GM20000 (cell line): ENCODE results near the gene TLCD3A.

ENCODE experiments used
- DNase-seq: peaks from one replicate; pipeline ENCODE4 v3.0.0; 2012; ENCODE audit warnings: low spot score
- TF ChIP-seq, protein P1 (sequence below): IDR thresholded peaks from 2 replicates; pipeline ENCODE4 v1.5.1; 2012; ENCODE audit warnings: mild to moderate bottlenecking, control low read depth; ENCODE audit errors: extremely low read depth, missing control alignments

TLCD3A gene

DNA sequence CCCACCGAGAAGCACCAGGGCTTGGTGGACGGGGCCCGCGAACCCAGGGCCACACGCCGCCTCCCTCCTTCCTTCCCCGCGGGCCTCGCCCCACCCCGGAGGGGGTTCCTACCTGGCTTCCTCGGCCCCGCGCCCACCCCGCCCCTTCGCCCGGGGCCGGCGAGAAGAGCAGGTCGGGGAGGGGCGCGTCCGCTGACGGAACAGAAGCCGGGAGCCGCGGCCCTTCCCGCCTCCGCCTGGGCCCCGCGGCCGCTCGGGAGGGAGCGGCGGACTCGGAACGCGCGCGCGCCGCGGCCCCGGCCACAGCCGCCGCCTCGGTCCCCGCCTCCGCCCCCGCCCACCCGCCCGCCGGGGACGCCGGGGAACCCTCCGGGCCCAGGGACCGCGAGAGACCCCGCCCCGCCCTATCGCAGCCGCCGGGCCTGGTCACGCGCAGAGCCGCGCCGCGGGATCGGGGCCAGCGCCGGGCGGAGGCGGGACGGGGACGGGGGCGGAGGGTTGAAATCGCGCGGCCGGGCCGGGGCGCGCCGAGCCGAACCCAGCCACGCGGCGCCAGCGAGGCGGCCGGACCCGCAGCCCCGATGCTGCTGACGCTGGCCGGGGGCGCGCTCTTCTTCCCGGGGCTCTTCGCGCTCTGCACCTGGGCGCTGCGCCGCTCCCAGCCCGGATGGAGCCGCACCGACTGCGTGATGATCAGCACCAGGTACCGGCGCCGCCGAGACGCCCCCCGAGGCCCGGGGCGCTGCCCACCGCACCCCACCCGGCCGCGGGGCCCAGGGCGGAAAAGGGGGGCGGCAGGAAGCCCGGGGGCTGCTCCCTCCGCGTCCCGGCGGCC lies at the start of gene TLCD3A:
Gene TLCD3A (plus strand): TSS at position 530 of the 835 bp plus-strand sequence. CDS start 52 bp downstream, at position 582.
- DNase-seq, result peak; percentile 94
- TF ChIP-seq, protein P1, sequence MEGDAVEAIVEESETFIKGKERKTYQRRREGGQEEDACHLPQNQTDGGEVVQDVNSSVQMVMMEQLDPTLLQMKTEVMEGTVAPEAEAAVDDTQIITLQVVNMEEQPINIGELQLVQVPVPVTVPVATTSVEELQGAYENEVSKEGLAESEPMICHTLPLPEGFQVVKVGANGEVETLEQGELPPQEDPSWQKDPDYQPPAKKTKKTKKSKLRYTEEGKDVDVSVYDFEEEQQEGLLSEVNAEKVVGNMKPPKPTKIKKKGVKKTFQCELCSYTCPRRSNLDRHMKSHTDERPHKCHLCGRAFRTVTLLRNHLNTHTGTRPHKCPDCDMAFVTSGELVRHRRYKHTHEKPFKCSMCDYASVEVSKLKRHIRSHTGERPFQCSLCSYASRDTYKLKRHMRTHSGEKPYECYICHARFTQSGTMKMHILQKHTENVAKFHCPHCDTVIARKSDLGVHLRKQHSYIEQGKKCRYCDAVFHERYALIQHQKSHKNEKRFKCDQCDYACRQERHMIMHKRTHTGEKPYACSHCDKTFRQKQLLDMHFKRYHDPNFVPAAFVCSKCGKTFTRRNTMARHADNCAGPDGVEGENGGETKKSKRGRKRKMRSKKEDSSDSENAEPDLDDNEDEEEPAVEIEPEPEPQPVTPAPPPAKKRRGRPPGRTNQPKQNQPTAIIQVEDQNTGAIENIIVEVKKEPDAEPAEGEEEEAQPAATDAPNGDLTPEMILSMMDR, result no peak

GRCh38 chr17:683040-683439 lies 49.4 kb upstream of the TLCD3A start:
- no peak for DNase-seq
- TF ChIP-seq, protein P1, result no peak

- TF ChIP-seq, protein P1, result no peak
- DNase-seq, result no peak
These were observed 48.7 kb upstream of the TLCD3A start for GRCh38 chr17:683499-684254.

- TF ChIP-seq, protein P1, result no peak
- DNase-seq, result no peak
These were observed 47.4 kb upstream of the TLCD3A start for GRCh38 chr17:685006-685405.

- DNase-seq, result no peak
- TF ChIP-seq, protein P1, result no peak
These were observed 44.1 kb upstream of the TLCD3A start for GRCh38 chr17:688100-688989.

DNA sequence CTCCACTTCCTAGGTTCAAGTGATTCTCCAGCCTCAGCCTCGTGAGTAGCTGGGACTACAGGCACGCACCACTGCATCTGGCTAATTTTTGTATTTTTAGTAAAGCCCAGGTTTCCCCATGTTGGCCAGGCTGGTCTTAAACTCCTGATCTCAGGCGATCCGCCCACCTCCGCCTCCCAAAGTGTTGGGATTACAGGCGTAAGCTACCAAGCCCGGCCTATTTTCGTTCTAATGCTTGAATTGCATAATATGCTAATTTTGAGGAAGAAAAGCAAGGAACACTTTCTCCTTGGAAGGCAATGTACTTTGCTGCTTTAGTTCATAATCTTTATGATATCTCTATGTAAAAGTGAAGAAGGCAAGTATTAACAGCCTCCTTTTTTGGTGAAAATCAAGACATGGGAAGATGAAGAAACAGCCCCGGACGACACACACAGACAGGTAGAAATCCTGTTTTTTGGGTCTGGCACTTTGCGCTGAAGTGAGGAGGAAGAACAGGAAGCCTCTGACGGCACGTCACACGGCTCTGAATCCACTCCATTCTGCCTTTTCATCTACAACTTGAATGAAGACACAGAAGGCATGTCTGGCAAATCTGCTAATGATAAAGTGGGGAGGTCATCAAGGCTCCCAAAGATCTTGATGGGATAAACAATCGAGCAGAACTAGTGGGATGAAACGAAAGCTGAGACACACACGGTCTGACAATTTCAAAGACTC lies 42.7 kb upstream of the TLCD3A start:
- TF ChIP-seq, protein P1, result no peak
- DNase-seq, result no peak
